Mucosa of descending colon (tissue), 3 donors: Measurements from ENCODE around the gene DDAH1. TPM values are rescaled to one million over a fixed set of nuclear protein-coding genes. Genes with fewer than 3 reads are reported as not detected.
"Not testable (repeated sequence)": the region's sequence is repeated elsewhere in the genome, so short reads cannot be mapped to it uniquely, and the experiment has no call there.

Source experiments
- ATAC-seq: fragments of 200-7000 bp; cut with Tn5 transposase; one replicate; pipeline ENCODE4 v1.9.1; 2020; ENCODE audit warnings: mild to moderate bottlenecking, moderate library complexity
- DNase-seq, 3 donors: peaks; one replicate each; pipeline ENCODE4 v3.0.0-alpha.2; 2020
- H3K36me3 ChIP-seq: fragments of 200-600 bp; one replicate; pipeline ENCODE4 v1.8.0; 2021; ENCODE audit warnings: low read depth, mild to moderate bottlenecking
- H3K4me1 ChIP-seq: fragments of 200-600 bp; one replicate; pipeline ENCODE4 v1.8.0; 2021; ENCODE audit warnings: low read depth, mild to moderate bottlenecking
- H3K4me3 ChIP-seq: fragments of 200-600 bp; one replicate; pipeline ENCODE4 v1.8.0; 2021; ENCODE audit warnings: mild to moderate bottlenecking
- H3K9me3 ChIP-seq: fragments of 200-600 bp; one replicate; pipeline ENCODE4 v1.8.0; 2021; ENCODE audit warnings: mild to moderate bottlenecking
- intact Hi-C, 2 donors: fragments of 100-400 bp; cut with DNase I in 1 of 2; cut with micrococcal nuclease in 1 of 2; formaldehyde crosslinking; loops; one replicate each; pipeline versions ENCODE4 v1.11.0 to v1.11.1; 2022; cut with DNase I, micrococcal nuclease
- total RNA-seq, 3 donors: library from RNA; stranded (reverse); fragmentation: NEBNext Ultra II Directional in 2 of 3; extraction: Animal tissue kit (Norgen Biotek cat#: 25700) in 2 of 3; gene quantifications; one replicate each; pipeline versions ENCODE4 v1.2.1 to v1.2.4, GENCODE V29; 2021 to 2023
- TF ChIP-seq, protein P1 (sequence below): fragments of 200-600 bp; IDR thresholded peaks from one replicate; pipeline ENCODE4 v1.8.0; 2022; ENCODE audit warnings: antibody characterized with exemption, mild to moderate bottlenecking
- donor health status: DM: no; HTN: no; CAD: no; lungs with moderate emphysema.
- donor health status: DM: no; HTN: no; CAD: no.
- donor health status: DM: no; HTN: yes; CAD: no.

Gene DDAH1
- total RNA-seq, 3 donors from 2014 or later = 45.9 to 86.3 (median 74.1) TPM

DNA sequence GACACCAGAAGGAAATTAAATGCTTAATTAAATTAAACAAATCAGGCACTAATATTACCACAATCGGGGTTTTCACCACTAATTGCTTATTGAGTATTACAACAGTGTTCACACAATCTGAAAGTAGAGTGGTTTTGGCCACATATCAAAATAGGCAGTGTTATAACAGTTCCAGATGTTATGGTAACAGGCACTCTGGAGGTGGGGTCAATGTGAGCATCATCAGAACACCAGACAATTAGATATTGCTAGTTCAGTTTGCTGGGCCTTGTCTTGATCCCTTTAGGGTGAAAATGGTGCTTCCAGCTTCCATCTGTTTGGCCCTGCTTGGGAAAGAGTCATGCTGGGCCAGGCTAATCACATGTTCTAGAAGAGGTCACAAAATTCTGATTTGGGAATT lies 14.5 kb upstream of the DDAH1 start:
- DNase-seq = no peak
- no peak for ATAC-seq
- H3K4me3 ChIP-seq = no peak overlapping the region
- intact Hi-C loops = no loop called here
- TF ChIP-seq, protein P1, sequence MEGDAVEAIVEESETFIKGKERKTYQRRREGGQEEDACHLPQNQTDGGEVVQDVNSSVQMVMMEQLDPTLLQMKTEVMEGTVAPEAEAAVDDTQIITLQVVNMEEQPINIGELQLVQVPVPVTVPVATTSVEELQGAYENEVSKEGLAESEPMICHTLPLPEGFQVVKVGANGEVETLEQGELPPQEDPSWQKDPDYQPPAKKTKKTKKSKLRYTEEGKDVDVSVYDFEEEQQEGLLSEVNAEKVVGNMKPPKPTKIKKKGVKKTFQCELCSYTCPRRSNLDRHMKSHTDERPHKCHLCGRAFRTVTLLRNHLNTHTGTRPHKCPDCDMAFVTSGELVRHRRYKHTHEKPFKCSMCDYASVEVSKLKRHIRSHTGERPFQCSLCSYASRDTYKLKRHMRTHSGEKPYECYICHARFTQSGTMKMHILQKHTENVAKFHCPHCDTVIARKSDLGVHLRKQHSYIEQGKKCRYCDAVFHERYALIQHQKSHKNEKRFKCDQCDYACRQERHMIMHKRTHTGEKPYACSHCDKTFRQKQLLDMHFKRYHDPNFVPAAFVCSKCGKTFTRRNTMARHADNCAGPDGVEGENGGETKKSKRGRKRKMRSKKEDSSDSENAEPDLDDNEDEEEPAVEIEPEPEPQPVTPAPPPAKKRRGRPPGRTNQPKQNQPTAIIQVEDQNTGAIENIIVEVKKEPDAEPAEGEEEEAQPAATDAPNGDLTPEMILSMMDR = no peak
- no peaks in the 10 kb centered on the region for H3K4me1 ChIP-seq
- H3K36me3 ChIP-seq = no peaks in the 10 kb centered on the region
- no peaks in the 10 kb centered on the region for H3K9me3 ChIP-seq

DNA sequence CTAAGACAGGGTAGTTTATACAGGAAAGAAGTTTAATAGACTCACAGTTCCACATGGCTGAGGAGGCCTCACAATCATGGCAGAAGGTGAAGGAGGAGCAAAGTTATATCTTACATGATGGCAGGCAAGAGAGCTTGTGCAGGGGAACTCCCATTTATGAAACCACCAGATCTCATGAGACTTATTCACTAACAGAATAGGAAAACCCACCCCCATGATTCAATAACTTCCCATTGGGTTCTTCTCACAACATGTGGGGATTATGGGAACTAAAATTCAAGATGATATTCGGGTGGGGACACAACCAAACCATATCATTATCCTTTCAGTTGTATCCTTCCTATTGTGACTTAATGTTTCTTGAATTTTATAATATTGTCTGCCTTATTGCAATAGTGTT lies 13.4 kb upstream of the DDAH1 start:
- intact Hi-C loops = no loop called here
- no peaks in the 10 kb centered on the region for H3K4me1 ChIP-seq
- H3K9me3 ChIP-seq = no peaks in the 10 kb centered on the region
- no peak overlapping the region for H3K4me3 ChIP-seq
- ATAC-seq (no peak), DNase-seq (no peak)
- no peaks in the 10 kb centered on the region for H3K36me3 ChIP-seq
- TF ChIP-seq, protein P1 = no peak

DNA sequence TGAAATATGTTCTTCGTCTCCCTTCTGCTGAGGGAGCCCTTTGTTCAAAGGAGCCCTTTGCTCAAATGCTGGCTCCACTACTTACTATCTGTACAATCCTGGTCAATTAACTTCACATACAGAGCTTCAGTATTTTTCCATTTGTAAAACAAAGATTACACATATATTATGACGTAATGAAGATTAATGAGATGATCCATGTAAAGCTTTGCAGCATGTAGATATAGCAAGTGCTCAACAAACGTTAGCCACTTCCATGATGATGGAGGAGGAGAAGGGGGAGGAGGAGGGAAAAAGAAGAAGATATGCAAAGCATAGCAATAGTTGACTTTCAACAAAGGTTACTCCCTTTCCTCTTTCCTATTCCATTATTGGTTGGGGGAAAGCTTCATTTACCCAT lies 10.1 kb upstream of the DDAH1 start:
- no peak for ATAC-seq
- Histone ChIP-seq H3K36me3 (no peaks in the 10 kb centered on the region), H3K4me1 (no peaks in the 10 kb centered on the region), H3K4me3 (no peak overlapping the region), H3K9me3 (no peaks in the 10 kb centered on the region)
- intact Hi-C loops = no loop called here
- TF ChIP-seq, protein P1 = no peak
- no peak for DNase-seq

GRCh38 chr1:85473390-85473789 lies 8.4 kb upstream of the DDAH1 start:
- Histone ChIP-seq H3K4me1 (no peaks in the 10 kb centered on the region), H3K9me3 (no peaks in the 10 kb centered on the region), H3K36me3 (no peaks in the 10 kb centered on the region), H3K4me3 (no peak overlapping the region)
- intact Hi-C loops = no loop called here
- no peak for DNase-seq
- TF ChIP-seq, protein P1 = no peak
- no peak for ATAC-seq

DNA sequence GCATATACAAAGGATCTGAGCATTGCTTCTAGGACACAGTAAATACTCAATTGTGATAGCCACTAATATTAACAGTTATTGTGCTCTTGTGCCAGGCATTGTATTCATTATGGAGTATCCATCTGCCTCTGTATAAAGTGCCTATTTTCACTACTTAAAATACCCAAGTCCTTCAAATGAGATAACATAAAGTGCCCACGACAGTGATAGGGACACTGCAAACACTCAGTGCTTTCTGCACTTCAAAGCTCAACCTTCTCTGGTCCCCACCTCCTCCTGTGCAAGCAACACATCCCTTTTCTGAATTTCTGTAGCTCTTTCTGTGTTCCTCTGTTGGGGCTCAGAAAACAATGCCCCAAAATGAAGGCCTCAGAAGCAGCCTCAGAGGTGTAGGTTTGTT lies 6.6 kb upstream of the DDAH1 start:
- ATAC-seq (no peak), DNase-seq (no peak)
- intact Hi-C loops = no loop called here
- Histone ChIP-seq H3K4me3 (no peak overlapping the region), H3K4me1 (no peaks in the 10 kb centered on the region), H3K36me3 (no peaks in the 10 kb centered on the region), H3K9me3 (no peaks in the 10 kb centered on the region)
- TF ChIP-seq, protein P1 = no peak

DNA sequence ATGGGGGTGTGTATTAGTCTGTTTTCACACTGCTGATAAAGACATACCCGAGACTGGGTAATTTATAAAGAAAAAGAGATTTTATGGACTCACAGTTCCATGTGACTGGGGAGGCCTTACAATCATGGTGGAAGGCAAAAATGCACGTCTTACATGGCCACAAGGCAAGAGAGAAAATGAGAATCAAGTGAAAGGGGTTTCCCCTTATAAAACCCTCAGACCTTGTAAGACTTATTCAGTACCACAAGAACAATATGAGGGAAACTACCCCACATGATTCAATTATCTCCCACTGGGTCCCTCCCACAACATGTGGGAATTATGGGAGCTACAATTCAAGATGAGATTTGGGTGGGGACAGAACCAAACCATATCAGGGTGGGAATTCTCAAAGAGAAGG lies 5.2 kb upstream of the DDAH1 start:
- H3K4me1 ChIP-seq, intact Hi-C loops, H3K4me3 ChIP-seq, H3K36me3 ChIP-seq, H3K9me3 ChIP-seq, DNase-seq, ATAC-seq: not testable (repeated sequence)
